SK-N-SH treated with all-trans-retinoic acid at 6 μM for 48 hours (cell line): Measurements from ENCODE around the gene ABCA12.

ENCODE experiments used
- ATAC-seq: fragments of 200-7000 bp; cut with Tn5 transposase; 3 replicates; pipeline ENCODE4 v1.9.1; 2020; ENCODE audit warnings: mild to moderate bottlenecking, moderate library complexity
- ARNTL ChIP-seq: fragments of 450-650 bp; formaldehyde crosslinking; IDR thresholded peaks from 2 replicates; pipeline ENCODE4 v1.5.0; 2020; ENCODE audit warnings: low read depth, mild to moderate bottlenecking, moderate library complexity, borderline replicate concordance
- BACH2 ChIP-seq: fragments of 250-450 bp; sonication (Bioruptor Pico); IDR thresholded peaks from 2 replicates; pipeline ENCODE4 v1.9.0; 2021; ENCODE audit warnings: mild to moderate bottlenecking, borderline replicate concordance
- CREB5 ChIP-seq: fragments of 250-450 bp; sonication (Bioruptor Pico); IDR thresholded peaks from 2 replicates; pipeline ENCODE4 v1.5.1; 2020; ENCODE audit warnings: low read depth, mild to moderate bottlenecking, moderate library complexity
- CSDC2 ChIP-seq: fragments of 250-450 bp; sonication (Bioruptor Pico); IDR thresholded peaks from 2 replicates; pipeline ENCODE4 v1.5.0; 2020; ENCODE audit warnings: mild to moderate bottlenecking, moderate library complexity
- CSRNP3 ChIP-seq: fragments of 250-450 bp; sonication (Bioruptor Pico); IDR thresholded peaks from 2 replicates; pipeline ENCODE4 v1.5.1; 2021; ENCODE audit warnings: mild to moderate bottlenecking, moderate library complexity
- ESRRG ChIP-seq: fragments of 250-450 bp; sonication (Bioruptor Pico); IDR thresholded peaks from 2 replicates; pipeline ENCODE4 v1.6.1; 2021; ENCODE audit warnings: mild to moderate bottlenecking
- GLIS3 ChIP-seq: fragments of 250-450 bp; sonication (Bioruptor Pico); IDR thresholded peaks from 2 replicates; pipeline ENCODE4 v1.5.0; 2020; ENCODE audit warnings: mild to moderate bottlenecking, moderate library complexity
- ISL1 ChIP-seq: fragments of 250-450 bp; sonication (Bioruptor Pico); IDR thresholded peaks from 2 replicates; pipeline ENCODE4 v2.1.2; 2022; ENCODE audit warnings: mild to moderate bottlenecking, moderate library complexity
- OSR1 ChIP-seq: fragments of 250-450 bp; sonication (Bioruptor Pico); IDR thresholded peaks from 2 replicates; pipeline ENCODE4 v1.8.0; 2022; ENCODE audit warnings: moderate library complexity, mild to moderate bottlenecking, inconsistent platforms
- PATZ1 ChIP-seq: fragments of 250-450 bp; sonication (Bioruptor Pico); IDR thresholded peaks from 2 replicates; pipeline ENCODE4 v1.8.0; 2020; ENCODE audit warnings: mild to moderate bottlenecking, moderate library complexity, borderline replicate concordance
- POU6F1 ChIP-seq: fragments of 250-450 bp; sonication (Bioruptor Pico); IDR thresholded peaks from 2 replicates; pipeline ENCODE4 v1.8.0; 2021; ENCODE audit warnings: low read depth, mild to moderate bottlenecking, moderate library complexity, borderline replicate concordance
- PPARA ChIP-seq: fragments of 250-450 bp; sonication (Bioruptor Pico); IDR thresholded peaks from 2 replicates; pipeline ENCODE4 v1.5.0; 2020; ENCODE audit warnings: mild to moderate bottlenecking, borderline replicate concordance
- RARB ChIP-seq: fragments of 250-450 bp; sonication (Bioruptor Pico); IDR thresholded peaks from 2 replicates; pipeline ENCODE4 v1.8.0; 2021; ENCODE audit warnings: mild to moderate bottlenecking, moderate library complexity
- SNAI2 ChIP-seq: fragments of 250-450 bp; sonication (Bioruptor Pico); IDR thresholded peaks from 2 replicates; pipeline ENCODE4 v1.5.0; 2020; ENCODE audit warnings: mild to moderate bottlenecking, moderate library complexity
- TCF4 ChIP-seq: fragments of 250-450 bp; sonication (Bioruptor Pico); IDR thresholded peaks from 2 replicates; pipeline ENCODE4 v1.8.0; 2021; ENCODE audit warnings: mild to moderate bottlenecking, moderate library complexity, borderline replicate concordance
- TOX ChIP-seq: fragments of 250-450 bp; sonication (Bioruptor Pico); IDR thresholded peaks from 2 replicates; pipeline ENCODE4 v1.8.0; 2021; ENCODE audit warnings: mild to moderate bottlenecking, moderate library complexity, borderline replicate concordance
- TSHZ2 ChIP-seq: fragments of 250-450 bp; sonication (Bioruptor Pico); IDR thresholded peaks from 2 replicates; pipeline ENCODE4 v1.5.0; 2020; ENCODE audit warnings: mild to moderate bottlenecking, moderate library complexity
- ZC3H10 ChIP-seq: fragments of 250-450 bp; sonication (Bioruptor Pico); IDR thresholded peaks from 2 replicates; pipeline ENCODE4 v1.5.1; 2021; ENCODE audit warnings: mild to moderate bottlenecking, moderate library complexity
- ZFP3 ChIP-seq: fragments of 250-450 bp; sonication (Bioruptor Pico); IDR thresholded peaks from 2 replicates; pipeline ENCODE4 v1.5.0; 2020; ENCODE audit warnings: mild to moderate bottlenecking, moderate library complexity
- ZFP30 ChIP-seq: fragments of 450-650 bp; formaldehyde crosslinking; IDR thresholded peaks from 2 replicates; pipeline ENCODE4 v1.5.0; 2022; ENCODE audit warnings: mild to moderate bottlenecking, moderate library complexity
- ZNF565 ChIP-seq: fragments of 450-650 bp; formaldehyde crosslinking; conservative IDR thresholded peaks from 2 replicates; pipeline ENCODE4 v1.5.0; 2020; ENCODE audit warnings: low read depth, mild to moderate bottlenecking, moderate library complexity
- ZNF8 ChIP-seq: fragments of 450-650 bp; formaldehyde crosslinking; IDR thresholded peaks from 2 replicates; pipeline ENCODE4 v1.5.0; 2020; ENCODE audit warnings: mild to moderate bottlenecking, moderate library complexity

The ABCA12 gene

GRCh38 chr2:215015421-215015820 lies 123.0 kb downstream of the ABCA12 start:
- ATAC-seq, result no peak
- TF ChIP-seq POU6F1 (no peak), SNAI2 (CRISPR knock-in tag) (no peak), CSDC2 (CRISPR knock-in tag) (no peak)

GRCh38 chr2:215010390-215010789 lies 128.0 kb downstream of the ABCA12 start:
- no peak for ATAC-seq
- TF ChIP-seq ISL1 (CRISPR knock-in tag) (no peak), TCF4 (peak; percentile 28; the same call in 1 of the 2 replicates)

- TF ChIP-seq ESRRG (CRISPR knock-in tag) (no peak), ZNF565 (CRISPR knock-in tag) (no peak), RARB (CRISPR knock-in tag) (no peak), ISL1 (CRISPR knock-in tag) (no peak), ZFP3 (CRISPR knock-in tag) (no peak), CREB5 (CRISPR knock-in tag) (no peak), SNAI2 (CRISPR knock-in tag) (no peak), TSHZ2 (no peak), OSR1 (CRISPR knock-in tag) (no peak), ZFP30 (CRISPR knock-in tag) (no peak), ZNF8 (CRISPR knock-in tag) (no peak), TCF4 (no peak), CSDC2 (CRISPR knock-in tag) (no peak), ZC3H10 (CRISPR knock-in tag) (no peak), BACH2 (CRISPR knock-in tag) (no peak)
- TF ChIP-seq, all 23 proteins: peak for 0
- no peak for ATAC-seq
Observed at GRCh38 chr2:215003001-215003400, 135.4 kb downstream of the ABCA12 start.

GRCh38 chr2:215002500-215002899 lies 135.9 kb downstream of the ABCA12 start:
- TF ChIP-seq ZNF8 (CRISPR knock-in tag) (no peak), ISL1 (CRISPR knock-in tag) (no peak), ZFP30 (CRISPR knock-in tag) (no peak), ARNTL (CRISPR knock-in tag) (no peak), POU6F1 (no peak), PPARA (CRISPR knock-in tag) (no peak), ESRRG (CRISPR knock-in tag) (no peak), PATZ1 (CRISPR knock-in tag) (no peak), CSRNP3 (no peak), CREB5 (CRISPR knock-in tag) (no peak), GLIS3 (CRISPR knock-in tag) (no peak), BACH2 (CRISPR knock-in tag) (no peak), ZFP3 (CRISPR knock-in tag) (no peak), TCF4 (no peak), RARB (CRISPR knock-in tag) (no peak), TOX (CRISPR knock-in tag) (no peak), OSR1 (CRISPR knock-in tag) (no peak), ZNF565 (CRISPR knock-in tag) (no peak)
- no peak for ATAC-seq
